ENCODE measurements around the gene ZNF195.
"Not testable (repeated sequence)": the region's sequence is repeated elsewhere in the genome, so short reads cannot be mapped to it uniquely, and the experiment has no call there.

ZNF195 gene

GRCh38 chr11:3346587-3346986, 32.4 kb downstream of the ZNF195 start:
- DNase-seq = no peak

- DNase-seq = no peak
Observed at GRCh38 chr11:3345736-3346135, 33.2 kb downstream of the ZNF195 start.

- DNase-seq = no peak
Observed at GRCh38 chr11:3344327-3345174, 34.4 kb downstream of the ZNF195 start.

GRCh38 chr11:3342709-3343108, 36.2 kb downstream of the ZNF195 start:
- DNase-seq = no peak

GRCh38 chr11:3341298-3341697, 37.6 kb downstream of the ZNF195 start:
- no peak for DNase-seq

- no peak for DNase-seq
Observed at GRCh38 chr11:3340025-3340424, 38.9 kb downstream of the ZNF195 start.

GRCh38 chr11:3339340-3339624, 39.7 kb downstream of the ZNF195 start:
- no peak for DNase-seq

GRCh38 chr11:3338569-3339339, 40.2 kb downstream of the ZNF195 start:
- no peak for DNase-seq

- DNase-seq = not testable (repeated sequence)
Observed at GRCh38 chr11:3336420-3336819, 42.5 kb downstream of the ZNF195 start.

GRCh38 chr11:3333157-3333556, 45.8 kb downstream of the ZNF195 start:
- DNase-seq = not testable (repeated sequence)

- not testable (repeated sequence) for DNase-seq
Observed at GRCh38 chr11:3331078-3331477, 47.9 kb downstream of the ZNF195 start.

GRCh38 chr11:3330064-3330463, 48.9 kb downstream of the ZNF195 start:
- DNase-seq = not testable (repeated sequence)

- not testable (repeated sequence) for DNase-seq
Observed at GRCh38 chr11:3328503-3328902, 50.4 kb downstream of the ZNF195 start.

GRCh38 chr11:3326450-3326849, 52.5 kb downstream of the ZNF195 start:
- DNase-seq = not testable (repeated sequence)

GRCh38 chr11:3324724-3325123, 54.2 kb downstream of the ZNF195 start:
- not testable (repeated sequence) for DNase-seq
